Left ventricle myocardium inferior (tissue), 1 donor: ENCODE results near the gene TTLL3. TPM values are rescaled to one million over a fixed set of nuclear protein-coding genes. Genes with fewer than 3 reads are reported as not detected.
A peak's percentile ranks its signal among the peaks of the same experiment; 100 is the strongest.

Source experiments
- DNase-seq: peaks from one replicate; pipeline ENCODE4 v3.0.0-alpha.2; 2020
- H3K27ac ChIP-seq: fragments of 200-600 bp; replicated peaks from 2 replicates; pipeline ENCODE4 v1.8.0; 2021
- H3K27me3 ChIP-seq: fragments of 200-600 bp; 2 replicates; pipeline ENCODE4 v1.8.0; 2021; ENCODE audit warnings: low read depth
- H3K36me3 ChIP-seq: fragments of 200-600 bp; 2 replicates; pipeline ENCODE4 v1.8.0; 2021
- H3K4me1 ChIP-seq: fragments of 200-600 bp; 2 replicates; pipeline ENCODE4 v1.8.0; 2021
- H3K4me3 ChIP-seq: fragments of 200-600 bp; 2 replicates; pipeline ENCODE4 v1.8.0; 2021; ENCODE audit warnings: mild to moderate bottlenecking, moderate library complexity
- H3K9me3 ChIP-seq: fragments of 200-600 bp; replicated peaks from 2 replicates; pipeline ENCODE4 v1.8.0; 2021
- CTCF ChIP-seq: fragments of 200-600 bp; IDR thresholded peaks from 2 replicates; pipeline ENCODE4 v1.8.0; 2021; ENCODE audit warnings: antibody characterized with exemption, mild to moderate bottlenecking, borderline replicate concordance
- intact Hi-C: fragments of 100-400 bp; cut with micrococcal nuclease; formaldehyde crosslinking; loops from one replicate; pipeline ENCODE4 v1.11.0; 2022
- total RNA-seq: library from RNA; stranded (reverse); fragmentation: NEBNext Ultra II Directional; extraction: Animal tissue kit (Norgen Biotek cat#: 25700); gene quantifications from one replicate; pipeline ENCODE4 v1.2.1, GENCODE V29; 2021
- donor health status: DM: no; HTN: yes; CAD: no; lungs with severe emphysema.

TTLL3 gene
- total RNA-seq, 1 donor from 2014 or later = 10.2 TPM

GRCh38 chr3:9808345-9809037 lies 1.6 kb upstream of the TTLL3 start:
- H3K9me3 ChIP-seq = no peaks in the 10 kb centered on the region
- H3K4me3 ChIP-seq = no peak overlapping the region
- H3K27ac ChIP-seq = peak overlapping the region; percentile 95
- no peak for TF ChIP-seq CTCF
- H3K36me3 ChIP-seq = peaks cover 45% of the 10 kb centered on the region
- intact Hi-C loops = no loop called here
- peaks cover 26% of the 10 kb centered on the region for H3K4me1 ChIP-seq
- no peak for DNase-seq
- H3K27me3 ChIP-seq = no peaks in the 10 kb centered on the region

- H3K27me3 ChIP-seq = no peaks in the 10 kb centered on the region
- DNase-seq = no peak
- intact Hi-C loops = no loop called here
- H3K4me3 ChIP-seq = peak overlapping the region; percentile 81
- H3K36me3 ChIP-seq = peaks cover 42% of the 10 kb centered on the region
- TF ChIP-seq CTCF = no peak
- H3K4me1 ChIP-seq = peaks cover 20% of the 10 kb centered on the region
- H3K9me3 ChIP-seq = no peaks in the 10 kb centered on the region
- peak overlapping the region; percentile 95 for H3K27ac ChIP-seq
These were observed 835 bp upstream of the TTLL3 start for GRCh38 chr3:9809239-9809614.

- Histone ChIP-seq H3K27ac (peak overlapping the region; percentile 95), H3K4me3 (peak overlapping the region; percentile 81), H3K36me3 (peaks cover 30% of the 10 kb centered on the region), H3K27me3 (no peaks in the 10 kb centered on the region), H3K9me3 (no peaks in the 10 kb centered on the region), H3K4me1 (peaks cover 20% of the 10 kb centered on the region)
- DNase-seq = no peak
- intact Hi-C loops = no loop called here
- TF ChIP-seq CTCF = no peak
These were observed 340 bp downstream of the TTLL3 start for GRCh38 chr3:9810433-9810770.

GRCh38 chr3:9810846-9811245 lies 784 bp downstream of the TTLL3 start:
- H3K27me3 ChIP-seq = no peaks in the 10 kb centered on the region
- intact Hi-C loops = no loop called here
- no peaks in the 10 kb centered on the region for H3K9me3 ChIP-seq
- peaks cover 20% of the 10 kb centered on the region for H3K4me1 ChIP-seq
- H3K36me3 ChIP-seq = peaks cover 26% of the 10 kb centered on the region
- DNase-seq = no peak
- peak overlapping the region; percentile 95 for H3K27ac ChIP-seq
- peak overlapping the region; percentile 81 for H3K4me3 ChIP-seq
- TF ChIP-seq CTCF = no peak

GRCh38 chr3:9812870-9813483 lies 2.9 kb downstream of the TTLL3 start:
- Histone ChIP-seq H3K36me3 (peaks cover 8% of the 10 kb centered on the region), H3K9me3 (no peaks in the 10 kb centered on the region), H3K4me1 (peaks cover 20% of the 10 kb centered on the region), H3K27ac (no peak overlapping the region), H3K4me3 (no peak overlapping the region), H3K27me3 (no peaks in the 10 kb centered on the region)
- intact Hi-C loops = no loop called here
- TF ChIP-seq CTCF = no peak
- DNase-seq = no peak
